Stimulated activated CD8-positive, alpha-beta memory T cell treated with anti-CD3 and anti-CD28 coated beads, Interleukin-12 subunit alpha, Interleukin-12 subunit beta, amount 100 ng/mL, for 4 hours (primary cell): ENCODE data around the gene TNS1.

Experiments
- DNase-seq: peaks from one replicate; pipeline ENCODE4 v3.0.0-alpha.2; 2020; ENCODE audit warnings: low read depth

The TNS1 gene

GRCh38 chr2:217929757-217930707 is 72.8 kb downstream of the TNS1 start:
- DNase-seq: no peak

GRCh38 chr2:217929272-217929671 is 73.5 kb downstream of the TNS1 start:
- DNase-seq: no peak

GRCh38 chr2:217928324-217929181 is 74.2 kb downstream of the TNS1 start:
- DNase-seq: no peak

GRCh38 chr2:217927601-217928323 is 75.0 kb downstream of the TNS1 start:
- no peak for DNase-seq

- DNase-seq: no peak
Measured at GRCh38 chr2:217926801-217927200, 76.0 kb downstream of the TNS1 start.

- DNase-seq: no peak
Measured at GRCh38 chr2:217924346-217924901, 78.4 kb downstream of the TNS1 start.

- no peak for DNase-seq
Measured at GRCh38 chr2:217923007-217923686, 79.6 kb downstream of the TNS1 start.

- DNase-seq: no peak
Measured at GRCh38 chr2:217922101-217923006, 80.4 kb downstream of the TNS1 start.

- no peak for DNase-seq
Measured at GRCh38 chr2:217920879-217921603, 81.8 kb downstream of the TNS1 start.

GRCh38 chr2:217919781-217920351 is 82.9 kb downstream of the TNS1 start:
- no peak for DNase-seq

GRCh38 chr2:217919204-217919603 is 83.6 kb downstream of the TNS1 start:
- no peak for DNase-seq

GRCh38 chr2:217918308-217919024 is 84.3 kb downstream of the TNS1 start:
- DNase-seq: no peak

- no peak for DNase-seq
Measured at GRCh38 chr2:217916504-217917254, 86.1 kb downstream of the TNS1 start.

- DNase-seq: no peak
Measured at GRCh38 chr2:217915706-217916105, 87.1 kb downstream of the TNS1 start.

- no peak for DNase-seq
Measured at GRCh38 chr2:217914878-217915277, 87.9 kb downstream of the TNS1 start.

GRCh38 chr2:217914078-217914477 is 88.7 kb downstream of the TNS1 start:
- no peak for DNase-seq

- DNase-seq: no peak
Measured at GRCh38 chr2:217913436-217913835, 89.4 kb downstream of the TNS1 start.
